AG04450 (cell line): Measurements from ENCODE around the gene PACRG. TPM values are rescaled to one million over a fixed set of nuclear protein-coding genes. Genes with fewer than 3 reads are reported as not detected.

Experiments used
- CTCF ChIA-PET: fragments of 300-600, 350-600 bp; formaldehyde crosslinking; extraction: SDS; loops from one replicate; lab custom pipeline; 2022; ENCODE audit warnings: antibody characterized with exemption, inconsistent platforms; lab: Charles Lee
- POLR2A ChIA-PET: fragments of 350-600 bp; formaldehyde crosslinking; extraction: SDS; loops from one replicate; lab custom pipeline; 2021; ENCODE audit warnings: antibody characterized with exemption, inconsistent platforms; lab: Yijun Ruan, JAX
- DNase-seq: peaks from one replicate; pipeline ENCODE4 v3.0.0-alpha.2; 2011; ENCODE audit warnings: low read depth, low spot score
- H3K27ac ChIP-seq: one replicate; pipeline ENCODE4 v1.5.1; 2012; ENCODE audit warnings: low read depth, low read length, control low read depth
- H3K27me3 ChIP-seq: one replicate; pipeline ENCODE4 v1.6.0; 2012; ENCODE audit warnings: low read length; ENCODE audit not compliant: control insufficient read depth, insufficient read depth
- H3K4me3 ChIP-seq: 2 replicates; pipeline ENCODE4 v1.5.1; 2011; ENCODE audit warnings: mild to moderate bottlenecking, low read depth, low read length, control low read depth
- H3K9me3 ChIP-seq: 2 replicates; pipeline ENCODE4 v1.5.1; 2012; ENCODE audit warnings: low read length; ENCODE audit not compliant: control insufficient read depth, insufficient read depth
- polyA plus RNA-seq: library from polyadenylated mRNA; depleted of rRNA; stranded (reverse); fragments of >200 nt; gene quantifications from 2 replicates; pipeline ENCODE4 v1.2.3, GENCODE V29; 2011
- TF ChIP-seq, protein P1 (sequence below): IDR thresholded peaks from 2 replicates; pipeline ENCODE4 v1.5.1; 2011; ENCODE audit warnings: low read depth, low read length, control low read depth, inconsistent platforms

PACRG gene
- polyA plus RNA-seq, 1 experiment, result not detected

DNA sequence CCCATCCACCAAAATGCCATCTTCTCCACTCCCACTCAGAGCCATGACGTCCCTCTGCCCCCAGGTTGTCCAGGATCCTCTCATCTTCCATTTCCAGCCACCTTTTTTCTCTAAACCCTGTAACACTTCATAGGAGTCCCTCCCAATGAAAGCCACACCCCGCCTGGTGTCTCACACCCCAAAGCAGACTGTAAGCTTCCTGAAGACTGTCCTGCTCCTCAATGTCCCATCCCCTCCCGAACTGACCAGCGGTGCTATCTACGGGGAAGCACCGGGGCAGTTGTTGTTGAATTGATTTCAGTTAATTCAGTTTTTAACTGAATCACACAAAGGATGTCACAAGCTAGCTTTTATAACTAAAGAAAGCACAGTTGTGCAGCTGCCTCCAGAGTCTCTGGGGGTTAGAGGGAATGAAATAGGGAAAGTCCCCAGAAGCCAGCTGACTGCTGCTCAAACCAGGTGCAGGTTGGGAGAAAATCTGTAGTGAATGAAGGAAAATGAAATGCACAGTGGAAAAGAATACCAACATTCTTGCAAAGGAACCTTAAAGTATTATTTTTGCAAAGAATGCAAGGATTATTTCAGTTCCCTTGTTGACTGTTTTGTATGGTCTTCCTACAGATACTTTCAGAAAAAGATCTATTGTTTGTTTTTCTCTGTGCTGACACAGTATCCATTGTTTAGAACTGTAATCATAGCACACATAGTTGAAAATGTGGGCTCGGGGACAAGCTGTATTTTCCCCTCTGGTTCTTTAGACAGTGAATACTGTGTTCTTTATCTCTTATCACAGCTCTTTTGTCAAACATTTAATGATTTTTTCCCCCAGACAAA, 464.1 kb downstream of the PACRG start:
- ChIA-PET CTCF (no interaction called here), POLR2A (no interaction called here)
- Histone ChIP-seq H3K9me3 (peaks cover 37% of the 10 kb centered on the region), H3K4me3 (no peak overlapping the region), H3K27ac (no peak overlapping the region), H3K27me3 (no peaks in the 10 kb centered on the region)
- no peak for DNase-seq
- TF ChIP-seq, protein P1, sequence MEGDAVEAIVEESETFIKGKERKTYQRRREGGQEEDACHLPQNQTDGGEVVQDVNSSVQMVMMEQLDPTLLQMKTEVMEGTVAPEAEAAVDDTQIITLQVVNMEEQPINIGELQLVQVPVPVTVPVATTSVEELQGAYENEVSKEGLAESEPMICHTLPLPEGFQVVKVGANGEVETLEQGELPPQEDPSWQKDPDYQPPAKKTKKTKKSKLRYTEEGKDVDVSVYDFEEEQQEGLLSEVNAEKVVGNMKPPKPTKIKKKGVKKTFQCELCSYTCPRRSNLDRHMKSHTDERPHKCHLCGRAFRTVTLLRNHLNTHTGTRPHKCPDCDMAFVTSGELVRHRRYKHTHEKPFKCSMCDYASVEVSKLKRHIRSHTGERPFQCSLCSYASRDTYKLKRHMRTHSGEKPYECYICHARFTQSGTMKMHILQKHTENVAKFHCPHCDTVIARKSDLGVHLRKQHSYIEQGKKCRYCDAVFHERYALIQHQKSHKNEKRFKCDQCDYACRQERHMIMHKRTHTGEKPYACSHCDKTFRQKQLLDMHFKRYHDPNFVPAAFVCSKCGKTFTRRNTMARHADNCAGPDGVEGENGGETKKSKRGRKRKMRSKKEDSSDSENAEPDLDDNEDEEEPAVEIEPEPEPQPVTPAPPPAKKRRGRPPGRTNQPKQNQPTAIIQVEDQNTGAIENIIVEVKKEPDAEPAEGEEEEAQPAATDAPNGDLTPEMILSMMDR, result no peak

GRCh38 chr6:163192591-163192990, 464.8 kb downstream of the PACRG start:
- TF ChIP-seq, protein P1, result no peak
- POLR2A ChIA-PET, result no interaction called here
- H3K4me3 ChIP-seq, result no peak overlapping the region
- DNase-seq, result no peak
- CTCF ChIA-PET, result no interaction called here
- no peak overlapping the region for H3K27ac ChIP-seq
- H3K27me3 ChIP-seq, result no peaks in the 10 kb centered on the region
- peaks cover 31% of the 10 kb centered on the region for H3K9me3 ChIP-seq

- ChIA-PET CTCF (no interaction called here), POLR2A (no interaction called here)
- Histone ChIP-seq H3K27me3 (no peaks in the 10 kb centered on the region), H3K4me3 (no peak overlapping the region), H3K9me3 (peaks cover 29% of the 10 kb centered on the region), H3K27ac (no peak overlapping the region)
- DNase-seq, result no peak
- TF ChIP-seq, protein P1, result no peak
Observed at GRCh38 chr6:163193326-163193725, 465.6 kb downstream of the PACRG start.

- POLR2A ChIA-PET, result no interaction called here
- CTCF ChIA-PET, result no interaction called here
- TF ChIP-seq, protein P1, result no peak
- H3K27me3 ChIP-seq, result no peaks in the 10 kb centered on the region
- H3K4me3 ChIP-seq, result no peak overlapping the region
- DNase-seq, result no peak
- H3K9me3 ChIP-seq, result peaks cover 35% of the 10 kb centered on the region
- no peak overlapping the region for H3K27ac ChIP-seq
Observed at GRCh38 chr6:163195721-163196691, 468.2 kb downstream of the PACRG start.

GRCh38 chr6:163197839-163198238, 470.1 kb downstream of the PACRG start:
- H3K27ac ChIP-seq, result no peak overlapping the region
- H3K27me3 ChIP-seq, result no peaks in the 10 kb centered on the region
- ChIA-PET POLR2A (no interaction called here), CTCF (no interaction called here)
- H3K9me3 ChIP-seq, result peaks cover 35% of the 10 kb centered on the region
- no peak overlapping the region for H3K4me3 ChIP-seq
- TF ChIP-seq, protein P1, result no peak
- DNase-seq, result no peak
